A673 (cell line): ENCODE results near the gene CARMIL1.

Experiments used
- EZH2 ChIP-seq: fragments of 200-600 bp; sonication (generic); IDR thresholded peaks from 2 replicates; pipeline ENCODE4 v1.6.1; 2017; ENCODE audit warnings: borderline replicate concordance, low read depth, mild to moderate bottlenecking, mixed read lengths, antibody characterized with exemption, low read length; ENCODE audit not compliant: poor library complexity, severe bottlenecking
- TF ChIP-seq, protein P1 (sequence below): fragments of 300-800, 200-600 bp; sonication (generic); conservative IDR thresholded peaks from 2 replicates; pipeline ENCODE4 v1.5.1; 2017; ENCODE audit warnings: low read depth, mild to moderate bottlenecking, antibody characterized with exemption, low read length, moderate library complexity, mixed read lengths

DNA sequence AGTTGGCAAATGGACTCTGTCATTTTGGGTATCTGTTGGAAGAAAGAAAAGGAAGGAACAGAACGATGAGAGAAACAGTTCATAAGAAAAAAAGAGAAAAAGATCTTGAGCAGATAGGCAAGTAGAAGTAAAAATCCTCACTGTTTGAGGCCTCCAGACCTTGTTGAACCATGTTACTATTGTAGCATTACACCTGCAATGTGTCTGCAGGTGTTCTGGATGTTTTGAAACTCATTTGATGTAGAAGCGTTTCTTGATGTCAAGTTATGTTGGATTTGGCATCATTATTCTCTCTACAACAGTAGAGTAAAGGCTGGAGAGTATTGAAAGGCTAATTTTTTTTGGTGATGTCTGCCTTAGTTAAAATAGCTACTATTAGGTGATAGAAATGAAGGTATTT, 108.7 kb downstream of the CARMIL1 start:
- TF ChIP-seq, protein P1, sequence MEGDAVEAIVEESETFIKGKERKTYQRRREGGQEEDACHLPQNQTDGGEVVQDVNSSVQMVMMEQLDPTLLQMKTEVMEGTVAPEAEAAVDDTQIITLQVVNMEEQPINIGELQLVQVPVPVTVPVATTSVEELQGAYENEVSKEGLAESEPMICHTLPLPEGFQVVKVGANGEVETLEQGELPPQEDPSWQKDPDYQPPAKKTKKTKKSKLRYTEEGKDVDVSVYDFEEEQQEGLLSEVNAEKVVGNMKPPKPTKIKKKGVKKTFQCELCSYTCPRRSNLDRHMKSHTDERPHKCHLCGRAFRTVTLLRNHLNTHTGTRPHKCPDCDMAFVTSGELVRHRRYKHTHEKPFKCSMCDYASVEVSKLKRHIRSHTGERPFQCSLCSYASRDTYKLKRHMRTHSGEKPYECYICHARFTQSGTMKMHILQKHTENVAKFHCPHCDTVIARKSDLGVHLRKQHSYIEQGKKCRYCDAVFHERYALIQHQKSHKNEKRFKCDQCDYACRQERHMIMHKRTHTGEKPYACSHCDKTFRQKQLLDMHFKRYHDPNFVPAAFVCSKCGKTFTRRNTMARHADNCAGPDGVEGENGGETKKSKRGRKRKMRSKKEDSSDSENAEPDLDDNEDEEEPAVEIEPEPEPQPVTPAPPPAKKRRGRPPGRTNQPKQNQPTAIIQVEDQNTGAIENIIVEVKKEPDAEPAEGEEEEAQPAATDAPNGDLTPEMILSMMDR = no peak
- TF ChIP-seq EZH2 = no peak
